ENCODE data around the gene NRDE2.
A peak's percentile ranks its signal among the peaks of the same experiment; 100 is the strongest.

The NRDE2 gene

DNA sequence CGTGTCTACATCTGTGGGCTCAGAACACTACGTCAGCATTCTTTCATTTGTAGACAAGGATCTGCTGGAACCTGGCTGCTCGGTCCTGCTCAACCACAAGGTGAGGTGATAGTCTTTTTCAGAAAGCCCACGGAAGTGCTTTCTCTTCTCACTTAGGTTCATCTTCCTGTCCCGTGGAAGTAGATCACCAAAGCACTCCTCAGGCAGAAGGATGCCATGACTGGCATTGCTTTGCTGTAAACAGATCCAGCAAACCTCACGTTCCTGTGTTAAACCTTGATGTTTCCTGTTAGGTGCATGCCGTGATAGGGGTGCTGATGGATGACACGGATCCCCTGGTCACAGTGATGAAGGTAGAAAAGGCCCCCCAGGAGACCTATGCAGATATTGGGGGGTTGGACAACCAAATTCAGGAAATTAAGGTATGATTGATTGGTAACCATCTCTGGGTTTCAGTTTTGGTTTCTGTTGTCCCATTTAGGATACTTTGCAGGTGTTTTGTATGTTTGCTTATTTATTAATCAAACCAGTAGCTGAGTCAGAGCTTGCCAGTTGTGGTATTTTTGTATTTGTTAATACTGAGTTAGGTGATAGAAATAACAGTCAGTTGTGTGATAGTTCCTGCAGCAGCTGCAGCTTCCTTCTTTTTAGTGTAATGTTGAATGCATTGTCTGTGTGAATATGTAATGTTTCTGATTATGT is 67.8 kb downstream of the NRDE2 start:
- no peak for DNase-seq (ENCODE audit: low read depth in 1 of 2, low spot score in 1 of 2)
- H3K27ac ChIP-seq (replicated peaks), result no peak overlapping the region
- no peaks in the 10 kb centered on the region for H3K27me3 ChIP-seq (ENCODE audit: insufficient read depth, poor library complexity, severe bottlenecking)
- H3K4me3 ChIP-seq (replicated peaks; ENCODE audit: insufficient read depth, low read length), result no peak overlapping the region
- TF ChIP-seq, protein P1, sequence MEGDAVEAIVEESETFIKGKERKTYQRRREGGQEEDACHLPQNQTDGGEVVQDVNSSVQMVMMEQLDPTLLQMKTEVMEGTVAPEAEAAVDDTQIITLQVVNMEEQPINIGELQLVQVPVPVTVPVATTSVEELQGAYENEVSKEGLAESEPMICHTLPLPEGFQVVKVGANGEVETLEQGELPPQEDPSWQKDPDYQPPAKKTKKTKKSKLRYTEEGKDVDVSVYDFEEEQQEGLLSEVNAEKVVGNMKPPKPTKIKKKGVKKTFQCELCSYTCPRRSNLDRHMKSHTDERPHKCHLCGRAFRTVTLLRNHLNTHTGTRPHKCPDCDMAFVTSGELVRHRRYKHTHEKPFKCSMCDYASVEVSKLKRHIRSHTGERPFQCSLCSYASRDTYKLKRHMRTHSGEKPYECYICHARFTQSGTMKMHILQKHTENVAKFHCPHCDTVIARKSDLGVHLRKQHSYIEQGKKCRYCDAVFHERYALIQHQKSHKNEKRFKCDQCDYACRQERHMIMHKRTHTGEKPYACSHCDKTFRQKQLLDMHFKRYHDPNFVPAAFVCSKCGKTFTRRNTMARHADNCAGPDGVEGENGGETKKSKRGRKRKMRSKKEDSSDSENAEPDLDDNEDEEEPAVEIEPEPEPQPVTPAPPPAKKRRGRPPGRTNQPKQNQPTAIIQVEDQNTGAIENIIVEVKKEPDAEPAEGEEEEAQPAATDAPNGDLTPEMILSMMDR (IDR thresholded peaks at IDR 0.05; ENCODE audit: insufficient read depth, low read length), result no peak
- TF ChIP-seq, protein P2, sequence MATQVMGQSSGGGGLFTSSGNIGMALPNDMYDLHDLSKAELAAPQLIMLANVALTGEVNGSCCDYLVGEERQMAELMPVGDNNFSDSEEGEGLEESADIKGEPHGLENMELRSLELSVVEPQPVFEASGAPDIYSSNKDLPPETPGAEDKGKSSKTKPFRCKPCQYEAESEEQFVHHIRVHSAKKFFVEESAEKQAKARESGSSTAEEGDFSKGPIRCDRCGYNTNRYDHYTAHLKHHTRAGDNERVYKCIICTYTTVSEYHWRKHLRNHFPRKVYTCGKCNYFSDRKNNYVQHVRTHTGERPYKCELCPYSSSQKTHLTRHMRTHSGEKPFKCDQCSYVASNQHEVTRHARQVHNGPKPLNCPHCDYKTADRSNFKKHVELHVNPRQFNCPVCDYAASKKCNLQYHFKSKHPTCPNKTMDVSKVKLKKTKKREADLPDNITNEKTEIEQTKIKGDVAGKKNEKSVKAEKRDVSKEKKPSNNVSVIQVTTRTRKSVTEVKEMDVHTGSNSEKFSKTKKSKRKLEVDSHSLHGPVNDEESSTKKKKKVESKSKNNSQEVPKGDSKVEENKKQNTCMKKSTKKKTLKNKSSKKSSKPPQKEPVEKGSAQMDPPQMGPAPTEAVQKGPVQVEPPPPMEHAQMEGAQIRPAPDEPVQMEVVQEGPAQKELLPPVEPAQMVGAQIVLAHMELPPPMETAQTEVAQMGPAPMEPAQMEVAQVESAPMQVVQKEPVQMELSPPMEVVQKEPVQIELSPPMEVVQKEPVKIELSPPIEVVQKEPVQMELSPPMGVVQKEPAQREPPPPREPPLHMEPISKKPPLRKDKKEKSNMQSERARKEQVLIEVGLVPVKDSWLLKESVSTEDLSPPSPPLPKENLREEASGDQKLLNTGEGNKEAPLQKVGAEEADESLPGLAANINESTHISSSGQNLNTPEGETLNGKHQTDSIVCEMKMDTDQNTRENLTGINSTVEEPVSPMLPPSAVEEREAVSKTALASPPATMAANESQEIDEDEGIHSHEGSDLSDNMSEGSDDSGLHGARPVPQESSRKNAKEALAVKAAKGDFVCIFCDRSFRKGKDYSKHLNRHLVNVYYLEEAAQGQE (IDR thresholded peaks at IDR 0.05; ENCODE audit: insufficient replicate concordance, low read depth), result no peak
- TF ChIP-seq GABPA (IDR thresholded peaks at IDR 0.05; ENCODE audit: low read depth) (no peak), SPI1 (IDR thresholded peaks at IDR 0.05; ENCODE audit: borderline replicate concordance, low read depth) (no peak), POLR2AphosphoS5 (IDR thresholded peaks at IDR 0.05; ENCODE audit: low read depth) (no peak)

DNA sequence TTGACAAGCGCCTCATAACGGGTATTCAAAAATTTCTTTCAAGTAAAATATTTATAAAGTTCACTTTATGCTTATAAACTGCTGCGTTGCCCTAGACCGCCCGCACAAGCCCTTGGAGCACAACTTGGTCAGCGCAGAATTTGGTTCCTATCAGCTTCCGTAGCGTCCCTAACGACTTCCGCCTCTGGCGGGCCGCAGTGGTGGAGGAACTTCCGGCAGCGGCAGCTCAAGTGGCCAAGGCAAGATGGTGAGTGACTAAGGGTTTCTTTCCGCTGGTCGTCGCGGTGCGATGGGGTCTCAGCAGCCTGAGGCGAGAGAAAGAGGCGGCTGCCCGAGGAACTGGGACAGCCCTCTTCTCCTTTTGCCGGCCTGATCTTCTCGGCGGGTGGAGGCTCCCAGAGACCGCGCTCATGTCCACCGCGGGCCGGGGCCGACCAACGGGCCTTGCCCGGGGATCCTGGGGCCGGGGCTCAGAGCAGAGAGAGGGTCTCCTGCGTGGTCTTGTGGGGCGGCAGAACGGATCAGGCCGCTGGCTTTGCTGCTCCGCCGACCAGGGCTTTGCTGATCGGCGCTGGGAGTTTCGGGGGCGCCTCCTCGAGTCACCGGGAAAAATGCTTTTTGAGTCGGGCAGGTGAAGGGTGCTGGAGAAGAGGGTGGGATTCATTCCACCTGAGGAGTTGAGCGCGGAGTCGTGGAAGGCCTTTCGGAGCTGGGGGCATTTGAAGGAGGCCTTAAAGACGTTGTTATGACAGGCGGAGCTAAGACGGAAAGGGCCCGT is 75.2 kb downstream of the NRDE2 start, which contains the start of gene PSMC1:
Gene PSMC1, plus strand, starts transcription at position 200 of the 778 bp plus-strand sequence. Its CDS starts 45 bp downstream, at position 245.
- H3K27ac ChIP-seq (replicated peaks), result peak within 1 kb of the TSS; percentile 98

DNA sequence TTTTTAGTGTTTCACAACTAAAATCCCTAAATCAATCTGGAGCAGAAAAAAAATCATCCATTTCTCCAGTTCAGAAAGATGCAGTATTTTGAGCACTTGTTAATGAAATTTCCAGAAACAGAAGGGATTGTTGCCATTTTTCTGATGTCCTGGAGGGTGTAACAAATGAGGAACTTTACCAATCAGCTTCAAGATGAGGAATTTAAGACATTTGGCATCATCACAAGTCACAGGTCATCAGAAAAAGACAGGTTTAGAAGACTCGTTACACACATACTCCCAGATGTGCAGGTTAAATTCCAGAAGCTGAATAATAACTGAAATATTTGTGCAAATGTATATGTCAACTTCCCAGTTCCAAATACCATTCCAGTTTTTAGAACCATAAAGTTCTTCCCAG is 75.9 kb downstream of the NRDE2 start:
- no peaks in the 10 kb centered on the region for H3K27me3 ChIP-seq (ENCODE audit: insufficient read depth, poor library complexity, severe bottlenecking)
- DNase-seq (ENCODE audit: low read depth in 1 of 2, low spot score in 1 of 2), result no peak
- TF ChIP-seq SPI1 (IDR thresholded peaks at IDR 0.05; ENCODE audit: borderline replicate concordance, low read depth), result no peak
- TF ChIP-seq GABPA (IDR thresholded peaks at IDR 0.05; ENCODE audit: low read depth), result no peak
- TF ChIP-seq POLR2AphosphoS5 (IDR thresholded peaks at IDR 0.05; ENCODE audit: low read depth), result no peak
- TF ChIP-seq, protein P2 (IDR thresholded peaks at IDR 0.05; ENCODE audit: insufficient replicate concordance, low read depth), result no peak
- TF ChIP-seq, protein P1 (IDR thresholded peaks at IDR 0.05; ENCODE audit: insufficient read depth, low read length), result no peak
- H3K27ac ChIP-seq (replicated peaks), result peak overlapping the region; percentile 98
- H3K4me3 ChIP-seq (replicated peaks; ENCODE audit: insufficient read depth, low read length), result peak overlapping the region; percentile 90; the same call in 1 of the 2 replicates

More for the DNA sequence above, 75.2 kb downstream of the NRDE2 start, which contains the start of gene PSMC1:
- peak within 1 kb of the TSS; percentile 90 for H3K4me3 ChIP-seq (replicated peaks; ENCODE audit: insufficient read depth, low read length)
- peak; percentile 93 for DNase-seq (ENCODE audit: low read depth in 1 of 2, low spot score in 1 of 2)
- TF ChIP-seq POLR2AphosphoS5 (IDR thresholded peaks at IDR 0.05; ENCODE audit: low read depth) (peak; percentile 84), GABPA (IDR thresholded peaks at IDR 0.05; ENCODE audit: low read depth) (peak; percentile 94), SPI1 (IDR thresholded peaks at IDR 0.05; ENCODE audit: borderline replicate concordance, low read depth) (peak; percentile 53; the same call in 1 of the 2 replicates)
- TF ChIP-seq, protein P2 (IDR thresholded peaks at IDR 0.05; ENCODE audit: insufficient replicate concordance, low read depth), result peak; percentile 41
- TF ChIP-seq, protein P1 (IDR thresholded peaks at IDR 0.05; ENCODE audit: insufficient read depth, low read length), result no peak
- H3K27me3 ChIP-seq (ENCODE audit: insufficient read depth, poor library complexity, severe bottlenecking), result no peaks in the 10 kb centered on the region

Measured in HL-60 (cell line).